GDM1 (cell line): Measurements from ENCODE around the gene BMPR1A.

Source experiments
- DNase-seq: peaks from one replicate; lab custom pipeline; 2025; lab: John Stamatoyannopoulos, UW

BMPR1A gene

DNA sequence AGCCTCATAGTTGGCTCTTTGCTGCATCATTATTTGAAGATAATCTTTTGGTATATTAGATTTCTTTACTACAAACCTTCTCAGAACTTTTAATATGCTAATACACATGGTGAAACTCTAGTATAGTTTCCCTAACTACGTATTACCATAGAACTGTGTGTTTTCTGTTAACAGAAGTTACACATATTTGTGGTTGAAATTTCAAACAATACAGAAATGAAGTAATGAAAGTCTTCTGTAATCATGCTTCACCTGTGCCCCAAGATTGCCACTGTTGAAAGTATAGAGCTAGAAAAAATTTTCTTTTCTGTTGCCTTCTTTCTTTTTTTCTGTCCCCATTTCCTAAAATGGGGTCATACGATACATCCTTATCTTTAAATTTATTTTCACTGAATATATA, 9.1 kb downstream of the BMPR1A start:
- DNase-seq = no peak

DNA sequence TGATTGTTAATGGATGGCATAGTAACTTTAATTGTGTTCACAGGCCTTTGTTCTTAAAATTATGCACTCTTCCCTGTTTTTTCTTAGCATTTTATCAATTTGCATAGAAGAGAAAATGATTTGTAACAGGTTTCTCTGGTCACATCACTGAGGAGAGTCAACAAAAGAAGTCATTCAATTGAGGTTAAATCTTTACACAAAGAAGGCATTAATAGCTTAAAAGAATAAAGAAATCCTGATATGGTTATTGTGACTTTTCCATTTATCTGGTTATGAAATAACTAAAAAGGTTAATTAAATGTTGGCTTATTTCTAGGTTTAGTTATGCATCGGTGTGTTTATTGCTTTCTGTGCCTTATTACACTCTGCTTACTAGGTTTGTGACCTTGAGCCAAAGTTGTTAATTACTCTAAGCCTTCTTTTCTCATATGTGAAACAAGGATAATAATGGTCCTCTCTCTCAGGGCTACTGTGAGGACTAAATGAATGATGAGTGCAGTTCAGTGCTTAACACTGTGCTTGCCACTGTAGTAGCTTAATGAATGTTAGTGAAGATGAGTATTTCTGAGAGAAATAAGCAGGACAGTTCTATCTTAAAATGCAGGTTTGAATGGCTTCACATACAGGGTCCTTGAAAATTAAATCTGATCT, 12.1 kb downstream of the BMPR1A start:
- no peak for DNase-seq

GRCh38 chr10:86769991-86770390, 13.6 kb downstream of the BMPR1A start:
- no peak for DNase-seq

- DNase-seq = no peak
Observed at GRCh38 chr10:86770412-86770960, 14.1 kb downstream of the BMPR1A start.

DNA sequence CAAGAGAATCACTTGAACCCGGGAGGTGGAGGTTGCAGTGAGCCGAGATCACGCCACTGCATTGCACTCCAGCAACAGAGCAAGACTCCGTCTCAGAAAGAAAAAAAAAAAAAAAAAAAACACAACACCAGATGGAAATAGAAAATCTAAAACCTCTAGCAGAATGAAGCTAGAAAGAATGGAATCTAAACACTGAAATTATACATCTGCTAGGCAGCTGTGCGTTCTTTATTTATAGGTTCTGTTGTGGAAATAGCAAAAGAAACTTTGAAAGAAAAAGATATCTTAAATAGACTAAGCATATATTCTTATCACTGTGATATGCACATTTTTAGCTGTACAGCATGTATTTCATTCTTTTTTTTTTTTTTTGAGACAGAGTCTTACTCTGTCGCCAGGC, 17.1 kb downstream of the BMPR1A start:
- DNase-seq = no peak

GRCh38 chr10:86775056-86775869, 18.8 kb downstream of the BMPR1A start:
- DNase-seq = no peak

DNA sequence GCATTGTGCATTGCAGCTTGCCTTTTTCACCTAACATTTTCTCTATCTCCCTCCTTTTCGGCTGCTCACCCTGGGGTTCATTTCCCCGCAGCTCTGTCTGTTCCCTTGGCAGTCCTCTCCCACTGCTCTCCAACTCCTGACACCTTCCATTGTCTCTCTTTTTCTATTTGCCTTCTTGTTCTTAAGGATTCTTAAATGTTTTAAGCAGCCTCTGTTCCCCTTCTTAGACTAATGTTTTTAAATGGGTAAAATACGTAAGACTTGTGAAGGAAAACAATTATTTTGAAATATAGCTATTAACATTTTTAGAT, 19.4 kb downstream of the BMPR1A start:
- no peak for DNase-seq

DNA sequence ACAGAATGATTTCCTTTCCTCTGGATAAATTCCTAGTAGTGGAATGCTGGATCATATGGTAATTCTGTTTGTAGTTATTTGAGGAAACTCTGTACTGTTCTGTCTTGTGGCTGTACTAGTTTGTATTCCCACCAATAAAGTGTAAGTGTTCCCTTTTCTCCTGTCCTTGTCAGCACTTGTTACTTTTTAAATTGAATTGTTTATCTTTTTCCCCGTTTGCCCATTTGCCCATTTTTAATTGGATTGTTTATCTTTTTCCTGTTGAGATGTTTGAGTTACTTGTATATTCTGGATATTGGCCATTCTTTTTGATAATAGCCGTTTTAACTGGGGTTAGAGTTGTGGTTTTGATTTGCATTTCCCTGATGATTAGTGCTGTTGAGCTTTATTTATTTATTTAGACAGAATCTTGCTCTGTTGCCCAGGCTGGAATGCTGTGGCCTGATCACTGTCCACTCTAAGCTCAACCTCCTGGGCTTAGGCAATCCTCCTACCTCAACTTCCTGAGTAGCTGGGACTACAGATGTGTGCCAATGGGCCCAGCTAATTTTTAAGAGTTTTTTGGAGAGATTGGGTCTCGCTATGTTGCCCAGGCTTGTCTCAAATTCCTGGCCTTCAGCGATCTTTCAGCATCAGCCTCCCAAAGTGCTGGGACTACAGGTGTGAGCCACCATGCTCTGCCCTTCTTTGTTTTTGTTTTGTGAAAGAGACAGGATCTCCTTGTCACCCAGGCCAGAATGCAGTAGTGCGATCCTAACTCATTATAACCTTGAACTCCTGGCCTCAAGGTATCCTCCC, 23.0 kb downstream of the BMPR1A start:
- DNase-seq = no peak

DNA sequence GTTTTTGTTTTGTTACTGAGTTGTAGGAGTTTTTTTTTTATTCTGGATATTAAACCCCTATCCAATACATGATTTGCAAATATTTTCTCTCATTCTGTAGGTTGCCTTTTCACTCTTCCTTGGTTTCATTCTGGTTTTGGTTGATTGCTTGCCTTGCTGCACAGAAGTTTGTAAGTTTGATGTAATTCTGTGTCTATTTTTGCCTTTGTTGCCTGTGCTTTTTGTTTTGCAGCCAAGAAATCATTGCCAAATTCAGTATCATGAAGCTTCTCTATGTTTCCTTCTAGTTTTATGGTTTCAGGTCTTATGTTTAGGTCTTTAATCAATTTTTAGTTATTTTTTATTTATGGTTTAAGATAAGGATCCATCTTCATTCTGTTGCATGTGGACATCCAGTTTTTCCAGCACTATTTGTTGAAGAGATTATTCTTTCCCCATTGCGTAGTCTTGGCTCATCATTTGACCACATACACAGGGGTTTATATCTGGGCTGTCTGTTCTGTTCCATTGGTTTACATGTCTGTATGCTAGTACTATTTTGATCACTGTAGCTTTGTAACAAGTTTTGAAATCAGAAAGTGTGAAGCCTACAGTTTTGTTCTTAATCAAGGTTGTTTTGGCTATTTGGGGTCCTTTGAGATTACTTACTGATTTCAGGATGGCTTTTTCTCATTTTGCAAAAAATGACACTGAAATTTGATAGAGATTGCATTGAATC, 26.4 kb downstream of the BMPR1A start:
- no peak for DNase-seq

DNA sequence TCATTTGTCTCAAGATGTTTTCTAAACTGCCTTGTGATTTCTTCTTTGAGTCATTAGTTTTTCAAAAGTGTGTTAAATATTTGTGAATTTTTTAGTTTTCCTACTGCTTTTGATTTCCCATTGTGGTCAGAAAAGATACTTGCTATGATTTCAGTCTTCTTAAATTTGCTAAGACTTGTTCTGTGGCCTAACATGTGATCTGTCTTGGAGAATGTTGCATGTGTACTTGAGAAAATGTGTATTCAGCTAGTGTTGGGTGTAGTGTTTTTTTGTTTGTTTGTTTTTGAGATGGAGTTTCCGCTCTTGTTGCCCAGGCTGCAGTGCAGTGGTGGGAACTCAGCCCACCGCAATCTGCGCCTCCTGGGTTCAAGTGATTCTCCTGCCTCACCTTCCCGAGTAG, 28.6 kb downstream of the BMPR1A start:
- DNase-seq = no peak

DNA sequence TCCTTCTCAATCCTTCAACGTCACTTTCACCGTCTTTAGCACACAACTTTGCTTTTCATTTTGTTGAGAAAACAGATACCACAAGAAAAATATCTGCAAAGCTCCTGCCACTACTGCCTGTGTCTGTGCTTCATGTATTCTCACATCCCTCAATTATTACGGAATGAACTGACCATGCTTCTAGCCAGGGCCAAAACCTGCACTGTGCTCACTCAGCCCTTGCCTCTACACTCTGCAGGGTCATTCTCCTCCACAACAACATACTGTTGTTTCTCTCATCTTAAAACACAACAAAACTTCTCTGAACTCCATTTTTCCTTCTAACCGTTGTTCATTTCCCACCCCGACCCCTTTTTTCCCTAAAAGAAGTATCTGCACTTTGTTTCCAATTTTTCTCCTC, 29.5 kb downstream of the BMPR1A start:
- no peak for DNase-seq

GRCh38 chr10:86786368-86786767, 29.9 kb downstream of the BMPR1A start:
- no peak for DNase-seq

DNA sequence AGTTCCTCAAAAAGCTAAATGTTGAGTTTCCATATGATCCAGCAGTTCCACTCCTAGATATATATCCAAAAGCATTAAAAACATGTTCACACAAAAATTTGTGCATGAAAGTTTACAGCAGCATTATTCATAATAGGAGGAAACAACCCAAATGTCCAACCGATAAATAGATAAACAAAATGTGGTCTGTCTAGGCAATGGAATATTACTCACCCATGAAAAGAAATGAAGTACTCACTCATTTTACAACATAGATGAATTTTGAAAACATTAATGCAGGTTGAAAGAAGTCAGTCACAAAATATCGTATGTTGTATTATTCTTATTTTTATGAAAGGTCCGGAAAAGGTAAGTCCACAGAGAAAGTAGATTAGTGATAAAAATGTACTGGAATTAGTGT, 34.0 kb downstream of the BMPR1A start:
- DNase-seq = no peak

DNA sequence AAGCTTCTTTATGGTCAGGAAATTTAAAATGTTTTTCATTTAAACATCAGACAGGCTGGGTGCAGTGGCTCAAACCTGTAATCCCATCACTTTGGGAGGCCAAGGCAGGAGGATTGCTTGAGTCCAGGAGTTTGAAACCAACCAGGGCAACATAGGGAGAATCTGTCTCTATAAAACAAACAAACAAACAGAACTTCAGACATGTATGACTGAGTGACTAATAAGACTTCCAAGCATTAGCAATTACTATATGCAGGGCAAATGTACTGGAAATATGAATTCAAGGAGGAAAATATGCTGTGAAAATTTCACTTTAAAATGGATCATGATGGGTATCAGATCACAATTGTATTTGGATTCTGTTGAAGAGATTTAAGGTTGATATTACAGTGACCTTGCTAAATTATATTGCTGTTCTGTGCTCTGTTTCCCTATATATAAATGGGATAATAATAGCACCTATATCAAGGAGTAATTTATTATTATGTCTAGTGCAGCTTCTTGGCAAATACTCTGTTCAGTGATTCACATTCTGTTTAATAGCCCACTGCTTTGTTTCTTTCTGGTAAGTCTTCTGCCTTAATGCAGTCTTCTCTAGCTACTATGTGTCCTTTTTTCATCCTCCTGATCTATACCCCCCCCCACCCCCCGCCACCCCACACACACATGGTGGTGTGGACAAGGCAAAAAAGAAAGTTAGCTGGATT, 36.2 kb downstream of the BMPR1A start:
- DNase-seq = no peak

DNA sequence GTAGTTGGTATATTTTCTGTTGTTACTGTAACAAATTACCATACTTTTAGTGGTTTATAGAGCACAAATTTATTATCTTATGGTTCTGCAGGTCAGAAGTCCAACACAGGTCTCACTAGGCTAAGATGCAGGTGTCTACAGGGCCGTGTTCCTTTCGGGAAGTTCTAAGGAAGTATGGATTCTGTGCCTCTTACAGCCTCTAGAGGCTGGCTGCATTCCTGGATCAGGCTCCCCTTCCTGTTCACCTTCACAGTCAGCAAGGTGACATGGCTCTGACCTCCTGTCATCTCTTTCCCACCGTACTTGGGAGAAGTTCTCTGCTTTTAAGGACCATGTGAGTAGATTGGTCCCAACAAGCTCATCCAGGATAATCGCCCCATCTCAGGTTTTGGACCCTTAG, 37.3 kb downstream of the BMPR1A start:
- no peak for DNase-seq

GRCh38 chr10:86795353-86795752, 38.9 kb downstream of the BMPR1A start:
- DNase-seq = no peak

GRCh38 chr10:86798025-86798424, 41.6 kb downstream of the BMPR1A start:
- DNase-seq = no peak

GRCh38 chr10:86798611-86799010, 42.2 kb downstream of the BMPR1A start:
- no peak for DNase-seq

DNA sequence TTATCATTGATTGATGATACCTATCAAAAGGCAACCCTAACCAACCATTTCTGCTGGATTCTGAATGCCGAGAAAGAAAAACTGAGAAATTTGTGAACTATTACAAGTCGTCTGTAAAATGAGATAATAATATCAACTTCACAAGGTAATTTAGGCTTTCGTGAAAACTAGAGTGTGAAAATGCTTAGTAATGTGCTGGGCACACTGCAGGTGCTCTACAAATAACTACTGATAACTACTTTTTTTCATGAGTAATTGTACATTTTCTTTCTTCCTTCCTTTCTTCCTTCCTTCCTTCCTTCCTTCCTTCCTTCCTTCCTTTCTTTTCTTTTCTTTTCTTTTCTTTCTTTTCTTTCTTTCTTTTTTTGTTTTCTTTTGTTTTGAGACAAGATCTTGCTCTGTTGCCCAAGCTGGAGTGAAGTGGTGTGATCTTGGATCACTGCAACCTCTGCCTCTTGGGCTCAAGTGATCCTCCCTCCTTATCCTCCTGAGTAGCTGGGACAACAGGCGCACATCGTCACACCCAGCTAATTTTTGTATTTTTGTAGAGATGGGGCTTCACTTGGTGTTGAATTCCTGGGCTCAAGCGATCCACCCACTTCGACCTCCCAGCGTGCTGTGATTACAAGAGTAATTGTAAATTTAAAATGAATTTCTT, 42.9 kb downstream of the BMPR1A start:
- no peak for DNase-seq

DNA sequence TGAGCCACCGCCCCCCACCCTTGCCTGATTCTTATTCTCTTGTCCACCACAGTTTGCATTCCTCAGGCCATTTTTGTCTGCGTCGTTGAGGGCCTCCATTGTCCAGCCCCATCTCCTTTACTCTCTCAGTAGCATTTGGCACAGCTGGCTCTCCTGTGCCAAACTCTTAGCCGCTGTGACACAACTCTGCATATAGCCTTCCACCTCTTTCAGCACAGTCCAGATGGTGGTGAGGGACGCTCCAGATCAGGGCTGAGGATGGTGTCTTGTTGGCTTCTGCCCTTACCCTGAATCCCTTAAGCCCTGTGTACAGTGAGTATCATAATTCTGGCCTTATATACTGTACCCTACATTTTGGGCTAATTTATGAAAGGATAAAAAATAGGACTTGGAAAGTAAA, 45.6 kb downstream of the BMPR1A start:
- no peak for DNase-seq
